Neural progenitor cell (in vitro differentiated cells): Measurements from ENCODE around the gene THEMIS2. TPM values are rescaled to one million over a fixed set of nuclear protein-coding genes. Genes with fewer than 3 reads are reported as not detected.
A peak's percentile ranks its signal among the peaks of the same experiment; 100 is the strongest.
"Not testable (repeated sequence)": the region's sequence is repeated elsewhere in the genome, so short reads cannot be mapped to it uniquely, and the experiment has no call there.

Source experiments
- DNase-seq: peaks from one replicate; pipeline ENCODE4 v3.0.0-alpha.2; 2016; ENCODE audit warnings: low spot score
- H2AFZ ChIP-seq: fragments of 200-600 bp; sonication (generic); replicated peaks from 2 replicates; pipeline ENCODE4 v1.6.1; 2016; ENCODE audit warnings: antibody characterized with exemption
- H3F3A ChIP-seq: fragments of 200-600 bp; sonication (generic); 2 replicates; pipeline ENCODE4 v1.6.1; 2016; ENCODE audit warnings: antibody characterized with exemption, low read depth
- H3K27ac ChIP-seq: fragments of 200-600 bp; sonication (generic); 2 replicates; pipeline ENCODE4 v1.5.1; 2016; ENCODE audit warnings: mild to moderate bottlenecking
- H3K27me3 ChIP-seq: fragments of 200-600 bp; sonication (generic); 2 replicates; pipeline ENCODE4 v1.6.1; 2016; ENCODE audit warnings: mild to moderate bottlenecking, moderate library complexity
- H3K36me3 ChIP-seq: fragments of 200-600 bp; sonication (generic); 2 replicates; pipeline ENCODE4 v1.5.1; 2016
- H3K4me1 ChIP-seq: fragments of 200-600 bp; sonication (generic); 2 replicates; pipeline ENCODE4 v1.6.1; 2016; ENCODE audit warnings: mixed run types
- H3K4me2 ChIP-seq: fragments of 200-600 bp; sonication (generic); 2 replicates; pipeline ENCODE4 v1.6.1; 2016
- H3K4me3 ChIP-seq: fragments of 200-600 bp; sonication (generic); 2 replicates; pipeline ENCODE4 v1.5.1; 2016
- H3K79me2 ChIP-seq: fragments of 200-600 bp; sonication (generic); 2 replicates; pipeline ENCODE4 v1.6.1; 2016; ENCODE audit warnings: low read depth
- H3K9ac ChIP-seq: fragments of 200-600 bp; sonication (generic); 2 replicates; pipeline ENCODE4 v1.6.1; 2016
- H3K9me3 ChIP-seq: fragments of 200-600 bp; sonication (generic); 2 replicates; pipeline ENCODE4 v1.5.1; 2016; ENCODE audit warnings: low read depth
- H4K20me1 ChIP-seq: fragments of 200-600 bp; sonication (generic); 2 replicates; pipeline ENCODE4 v1.6.1; 2016; ENCODE audit warnings: low read depth
- H3K27ac Mint-ChIP-seq: 3 replicates; pipeline ENCODE4 v1.8.0; 2021; ENCODE audit warnings: mixed read lengths
- H3K27me3 Mint-ChIP-seq: 2 replicates; pipeline ENCODE4 v1.8.0; 2022; ENCODE audit warnings: low read depth, mild to moderate bottlenecking, inconsistent platforms, moderate library complexity, mixed read lengths; ENCODE audit not compliant: insufficient read depth
- H3K36me3 Mint-ChIP-seq: 3 replicates; pipeline ENCODE4 v1.8.0; 2021; ENCODE audit warnings: mixed read lengths
- H3K4me1 Mint-ChIP-seq: 3 replicates; pipeline ENCODE4 v1.8.0; 2021; ENCODE audit warnings: mixed read lengths
- H3K4me3 Mint-ChIP-seq: 3 replicates; pipeline ENCODE4 v1.8.0; 2021; ENCODE audit warnings: mild to moderate bottlenecking, moderate library complexity, mixed read lengths
- H3K9me3 Mint-ChIP-seq: 3 replicates; pipeline ENCODE4 v1.8.0; 2020; ENCODE audit warnings: mixed read lengths
- EZH2 ChIP-seq: fragments of 200-600 bp; sonication (generic); IDR thresholded peaks from 2 replicates; pipeline ENCODE4 v1.6.1; 2017; ENCODE audit warnings: antibody characterized with exemption, mild to moderate bottlenecking, moderate library complexity
- EZH2phosphoT487 ChIP-seq: fragments of 200-600 bp; sonication (generic); IDR thresholded peaks from 2 replicates; pipeline ENCODE4 v1.6.1; 2017; ENCODE audit warnings: antibody characterized with exemption
- total RNA-seq: library from RNA; depleted of rRNA; stranded (reverse); fragments of >200 nt; gene quantifications from 2 replicates; pipeline ENCODE4 v1.2.3, GENCODE V29; 2015; ENCODE audit warnings: low replicate concordance
- TF ChIP-seq, protein P1 (sequence below): fragments of 200-600 bp; sonication (generic); IDR thresholded peaks from 2 replicates; pipeline ENCODE4 v1.5.1; 2017; ENCODE audit warnings: antibody characterized with exemption, mild to moderate bottlenecking

The THEMIS2 gene
- total RNA-seq, 1 donor from 2014 or later = 1.7 TPM

DNA sequence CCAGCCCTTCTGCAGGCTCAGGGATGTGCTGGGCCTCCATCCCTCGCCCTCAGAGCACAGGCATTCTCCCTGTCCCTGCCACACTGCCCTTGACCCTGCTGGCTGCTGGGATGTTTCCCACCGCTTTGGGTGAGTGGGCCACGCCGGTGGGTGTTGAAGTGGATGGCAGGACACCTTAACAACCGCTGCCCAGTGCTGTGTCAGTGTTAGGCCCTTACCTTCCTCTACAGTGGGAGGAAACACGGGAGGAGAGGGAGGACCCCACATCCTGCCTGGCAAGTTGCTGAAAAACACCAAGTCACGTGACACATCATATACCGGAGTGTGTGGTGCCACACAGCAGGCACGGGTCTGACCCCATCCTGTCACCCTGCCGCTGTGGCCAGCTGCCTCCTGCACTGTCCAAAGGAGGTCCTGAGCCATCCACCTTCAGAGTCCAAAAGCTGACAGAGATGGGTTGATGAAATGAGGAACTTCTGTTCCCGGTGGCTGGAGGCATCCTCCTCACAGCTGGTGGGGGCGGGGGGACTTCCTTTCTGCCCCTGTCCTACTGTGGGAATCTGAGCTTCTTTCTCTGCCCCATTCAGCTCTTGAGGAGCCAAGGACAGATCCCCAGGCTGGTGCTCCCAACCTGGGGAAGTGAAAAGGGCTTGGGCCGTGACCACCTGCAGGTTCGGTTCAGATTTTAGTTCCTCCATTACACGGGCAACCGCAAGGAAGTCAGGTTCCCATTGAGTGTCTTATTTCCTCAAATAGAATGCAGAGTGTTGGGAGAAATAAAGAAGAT is 3.2 kb upstream of the THEMIS2 start:
- Mint-ChIP-seq H3K27ac (no peak overlapping the region), H3K9me3 (no peaks in the 10 kb centered on the region), H3K36me3 (no peaks in the 10 kb centered on the region), H3K4me3 (no peak overlapping the region), H3K27me3 (peaks cover 16% of the 10 kb centered on the region), H3K4me1 (peaks cover 7% of the 10 kb centered on the region)
- H3K4me2 ChIP-seq = no peak overlapping the region
- no peak for TF ChIP-seq EZH2phosphoT487
- TF ChIP-seq EZH2 = no peak
- TF ChIP-seq, protein P1, sequence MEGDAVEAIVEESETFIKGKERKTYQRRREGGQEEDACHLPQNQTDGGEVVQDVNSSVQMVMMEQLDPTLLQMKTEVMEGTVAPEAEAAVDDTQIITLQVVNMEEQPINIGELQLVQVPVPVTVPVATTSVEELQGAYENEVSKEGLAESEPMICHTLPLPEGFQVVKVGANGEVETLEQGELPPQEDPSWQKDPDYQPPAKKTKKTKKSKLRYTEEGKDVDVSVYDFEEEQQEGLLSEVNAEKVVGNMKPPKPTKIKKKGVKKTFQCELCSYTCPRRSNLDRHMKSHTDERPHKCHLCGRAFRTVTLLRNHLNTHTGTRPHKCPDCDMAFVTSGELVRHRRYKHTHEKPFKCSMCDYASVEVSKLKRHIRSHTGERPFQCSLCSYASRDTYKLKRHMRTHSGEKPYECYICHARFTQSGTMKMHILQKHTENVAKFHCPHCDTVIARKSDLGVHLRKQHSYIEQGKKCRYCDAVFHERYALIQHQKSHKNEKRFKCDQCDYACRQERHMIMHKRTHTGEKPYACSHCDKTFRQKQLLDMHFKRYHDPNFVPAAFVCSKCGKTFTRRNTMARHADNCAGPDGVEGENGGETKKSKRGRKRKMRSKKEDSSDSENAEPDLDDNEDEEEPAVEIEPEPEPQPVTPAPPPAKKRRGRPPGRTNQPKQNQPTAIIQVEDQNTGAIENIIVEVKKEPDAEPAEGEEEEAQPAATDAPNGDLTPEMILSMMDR = no peak
- H3K9me3 ChIP-seq = no peaks in the 10 kb centered on the region
- no peaks in the 10 kb centered on the region for H3K4me1 ChIP-seq
- H4K20me1 ChIP-seq = no peaks in the 10 kb centered on the region
- no peaks in the 10 kb centered on the region for H3K79me2 ChIP-seq
- no peak for DNase-seq
- no peak overlapping the region for H3K9ac ChIP-seq
- peaks cover 6% of the 10 kb centered on the region for H3F3A ChIP-seq
- H3K4me3 ChIP-seq = no peak overlapping the region
- H3K36me3 ChIP-seq = no peaks in the 10 kb centered on the region
- H3K27me3 ChIP-seq = peaks cover 13% of the 10 kb centered on the region
- no peak overlapping the region for H3K27ac ChIP-seq
- H2AFZ ChIP-seq = peak overlapping the region; percentile 72

DNA sequence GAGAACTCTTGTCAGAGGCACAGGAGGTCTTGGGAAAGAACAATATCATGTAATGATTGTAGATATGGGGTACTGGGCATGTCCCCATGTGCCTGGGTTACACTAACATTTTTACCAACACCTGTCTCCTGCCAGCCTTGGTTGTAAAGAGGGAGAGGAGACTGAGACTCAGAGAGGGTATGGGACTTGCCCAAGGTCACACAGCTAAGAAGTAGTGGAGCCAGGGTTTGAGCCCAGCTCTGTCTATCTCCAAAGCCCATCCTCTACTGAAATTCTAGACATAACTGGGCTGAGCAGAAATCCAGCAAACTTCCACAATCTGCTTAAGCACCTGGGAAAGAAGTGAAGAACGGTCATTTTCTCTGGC is 2.6 kb upstream of the THEMIS2 start:
- H3K9me3 Mint-ChIP-seq = no peaks in the 10 kb centered on the region
- H3K4me3 Mint-ChIP-seq = no peak overlapping the region
- no peak overlapping the region for H3K27ac ChIP-seq

DNA sequence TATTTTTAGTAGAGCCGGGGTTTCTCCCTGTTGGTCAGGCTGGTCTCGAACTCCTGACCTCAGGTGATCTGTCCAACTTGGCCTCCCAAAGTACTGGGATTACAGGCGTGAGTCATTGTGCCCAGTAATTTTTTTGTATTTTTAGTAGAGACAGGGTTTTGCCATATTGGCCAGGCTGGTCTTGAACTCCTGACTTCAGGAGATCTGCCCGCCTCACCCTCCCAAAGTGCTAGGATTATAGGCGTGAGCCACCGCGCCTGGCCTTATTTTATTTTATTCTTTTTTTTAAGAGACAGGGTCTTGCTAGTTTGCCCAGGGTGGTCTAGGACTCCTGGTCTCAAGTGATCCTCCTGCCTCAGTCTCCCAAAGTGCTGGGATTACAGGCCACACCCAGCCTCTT is 1.3 kb upstream of the THEMIS2 start:
- not testable (repeated sequence) for H3K4me2 ChIP-seq, H3F3A ChIP-seq, H3K9me3 ChIP-seq, H2AFZ ChIP-seq, H3K27ac ChIP-seq, H4K20me1 ChIP-seq, H3K9me3 Mint-ChIP-seq, DNase-seq, H3K27ac Mint-ChIP-seq, H3K36me3 ChIP-seq, H3K4me3 Mint-ChIP-seq, H3K4me1 ChIP-seq, H3K4me3 ChIP-seq, H3K4me1 Mint-ChIP-seq, H3K9ac ChIP-seq, H3K36me3 Mint-ChIP-seq, H3K79me2 ChIP-seq
- peaks cover 13% of the 10 kb centered on the region for H3K27me3 ChIP-seq
- peaks cover 16% of the 10 kb centered on the region for H3K27me3 Mint-ChIP-seq

More for the DNA sequence above, 2.6 kb upstream of the THEMIS2 start:
- no peaks in the 10 kb centered on the region for H3K79me2 ChIP-seq
- H3K36me3 Mint-ChIP-seq = no peaks in the 10 kb centered on the region
- DNase-seq = no peak
- peaks cover 7% of the 10 kb centered on the region for H3K4me1 Mint-ChIP-seq
- H4K20me1 ChIP-seq = no peaks in the 10 kb centered on the region
- peaks cover 6% of the 10 kb centered on the region for H3F3A ChIP-seq
- H3K27me3 ChIP-seq = peaks cover 13% of the 10 kb centered on the region
- no peaks in the 10 kb centered on the region for H3K36me3 ChIP-seq
- H3K4me3 ChIP-seq = no peak overlapping the region
- no peak overlapping the region for H3K27ac Mint-ChIP-seq
- H3K4me1 ChIP-seq = no peaks in the 10 kb centered on the region
- no peak overlapping the region for H3K4me2 ChIP-seq
- peaks cover 18% of the 10 kb centered on the region for H3K27me3 Mint-ChIP-seq
- H3K9ac ChIP-seq = no peak overlapping the region
- no peak overlapping the region for H2AFZ ChIP-seq
- no peaks in the 10 kb centered on the region for H3K9me3 ChIP-seq
- no peak for TF ChIP-seq EZH2phosphoT487
- TF ChIP-seq, protein P1 = no peak
- TF ChIP-seq EZH2 = no peak

- Mint-ChIP-seq H3K27ac (peak overlapping the region; percentile 16), H3K9me3 (no peaks in the 10 kb centered on the region), H3K27me3 (peaks cover 17% of the 10 kb centered on the region), H3K4me1 (peaks cover 3% of the 10 kb centered on the region), H3K4me3 (peak overlapping the region; percentile 85), H3K36me3 (no peaks in the 10 kb centered on the region)
- H3K27me3 ChIP-seq = peaks cover 13% of the 10 kb centered on the region
- H3K27ac ChIP-seq = no peak overlapping the region
- H2AFZ ChIP-seq = peak overlapping the region; percentile 99
- H3K4me3 ChIP-seq = peak overlapping the region; percentile 86
- DNase-seq = peak; percentile 50
- no peaks in the 10 kb centered on the region for H4K20me1 ChIP-seq
- no peaks in the 10 kb centered on the region for H3K4me1 ChIP-seq
- no peaks in the 10 kb centered on the region for H3K79me2 ChIP-seq
- peak overlapping the region; percentile 84 for H3K4me2 ChIP-seq
- no peaks in the 10 kb centered on the region for H3K9me3 ChIP-seq
- H3K9ac ChIP-seq = no peak overlapping the region
- H3F3A ChIP-seq = peaks cover 6% of the 10 kb centered on the region
- TF ChIP-seq, protein P1 = no peak
- no peak for TF ChIP-seq EZH2phosphoT487
- TF ChIP-seq EZH2 = peak; percentile 62
- no peaks in the 10 kb centered on the region for H3K36me3 ChIP-seq
Measured at GRCh38 chr1:27872802-27873551, 633 bp downstream of the THEMIS2 start.
